ENCODE measurements around the gene RELN.

GRCh38 chr7:103962070-103962469 is 27.4 kb downstream of the RELN start:
- TF ChIP-seq CTCF (IDR thresholded peaks at IDR 0.05 in 4 of 5, conservative IDR thresholded peaks at IDR 0.05 in 1 of 5) (no peak), POLR2A (IDR thresholded peaks at IDR 0.05) (no peak)

Measured in gastrocnemius medialis (tissue), 4 donors.